ENCODE measurements around the gene MAP3K5. TPM values are rescaled to one million over a fixed set of nuclear protein-coding genes. Genes with fewer than 3 reads are reported as not detected.

MAP3K5 gene
- total RNA-seq, 1 donor from 2014 or later = 1.7 TPM

- no peaks in the 10 kb centered on the region for H3K4me1 Mint-ChIP-seq (ENCODE audit: low read depth, unreplicated experiment)
- no peak for TF ChIP-seq EZH2 (IDR thresholded peaks at IDR 0.05; ENCODE audit: insufficient read depth, low read length)
- peak; percentile 29 for TF ChIP-seq CTCF (IDR thresholded peaks at IDR 0.05; ENCODE audit: insufficient read depth, low read depth, low read length)
- no peaks in the 10 kb centered on the region for H3K36me3 ChIP-seq (ENCODE audit: insufficient read depth, low read length)
- peak within 1 kb of the TSS; percentile 90 for H3K4me3 Mint-ChIP-seq (ENCODE audit: unreplicated experiment)
- H3K36me3 Mint-ChIP-seq (ENCODE audit: low read depth, unreplicated experiment) = peaks cover 3% of the 10 kb centered on the region
- peaks cover 7% of the 10 kb centered on the region for H3K4me1 ChIP-seq (ENCODE audit: insufficient read depth, low read length)
- no peaks in the 10 kb centered on the region for H3K27me3 ChIP-seq (ENCODE audit: insufficient read depth, low read length)
- peak within 1 kb of the TSS; percentile 89 for H3K4me2 ChIP-seq (ENCODE audit: low read length)
- peak within 1 kb of the TSS; percentile 76 for H3K27ac Mint-ChIP-seq (ENCODE audit: unreplicated experiment)
- peak within 1 kb of the TSS; percentile 78 for H3K27ac ChIP-seq (ENCODE audit: low read depth, low read length)
- no peaks in the 10 kb centered on the region for H3K9me3 ChIP-seq (ENCODE audit: insufficient read depth, low read depth, low read length)
- no peaks in the 10 kb centered on the region for H3K27me3 Mint-ChIP-seq (ENCODE audit: low read depth, unreplicated experiment)
- no peak for FAIRE-seq
- peak within 1 kb of the TSS; percentile 88 for H3K9ac ChIP-seq (ENCODE audit: low read length)
- H3K9me3 Mint-ChIP-seq (ENCODE audit: unreplicated experiment) = no peaks in the 10 kb centered on the region
- peak; percentile 87 for DNase-seq (ENCODE audit: low read depth)
- peak within 1 kb of the TSS; percentile 99 for H2AFZ ChIP-seq (ENCODE audit: low read depth, low read length)
- peak within 1 kb of the TSS; percentile 76 for H3K4me3 ChIP-seq (ENCODE audit: insufficient read depth, low read depth, low read length)
- no peaks in the 10 kb centered on the region for H4K20me1 ChIP-seq (ENCODE audit: insufficient read depth, low read length)
- H3K79me2 ChIP-seq (ENCODE audit: insufficient read depth, low read length) = peaks cover 7% of the 10 kb centered on the region
Observed at GRCh38 chr6:136822376-136823127, 30.3 kb upstream of the MAP3K5 start, which contains the start of gene PEX7. Gene PEX7, plus strand, starts transcription at chr6:136822592. Its CDS starts 74 bp downstream, at chr6:136822666.

DNA sequence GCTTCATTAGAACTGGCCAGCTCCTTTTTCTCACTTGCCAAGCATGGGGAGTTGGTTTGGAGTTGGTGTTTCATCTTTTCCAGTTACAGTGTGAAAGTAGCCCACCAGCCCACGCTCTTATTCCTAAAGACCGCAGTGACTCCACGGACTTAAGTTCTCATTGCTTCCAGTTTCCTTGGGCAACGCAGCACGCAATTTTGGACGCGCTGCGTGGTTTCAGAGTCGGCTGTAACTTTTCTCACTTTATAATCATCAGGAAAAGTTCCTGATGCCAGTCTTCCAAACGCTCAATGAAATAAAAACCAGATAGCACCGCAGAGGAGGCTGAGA, 29.7 kb upstream of the MAP3K5 start:
- TF ChIP-seq EZH2 (IDR thresholded peaks at IDR 0.05; ENCODE audit: insufficient read depth, low read length) (no peak), CTCF (IDR thresholded peaks at IDR 0.05; ENCODE audit: insufficient read depth, low read depth, low read length) (no peak)
- Histone ChIP-seq H3K27ac (ENCODE audit: low read depth, low read length) (peak overlapping the region; percentile 78), H3K4me1 (ENCODE audit: insufficient read depth, low read length) (peaks cover 7% of the 10 kb centered on the region), H3K4me2 (ENCODE audit: low read length) (peak overlapping the region; percentile 89), H4K20me1 (ENCODE audit: insufficient read depth, low read length) (no peaks in the 10 kb centered on the region), H3K79me2 (ENCODE audit: insufficient read depth, low read length) (peaks cover 7% of the 10 kb centered on the region), H2AFZ (ENCODE audit: low read depth, low read length) (peak overlapping the region; percentile 99), H3K36me3 (ENCODE audit: insufficient read depth, low read length) (no peaks in the 10 kb centered on the region), H3K4me3 (ENCODE audit: insufficient read depth, low read depth, low read length) (peak overlapping the region; percentile 76), H3K9me3 (ENCODE audit: insufficient read depth, low read depth, low read length) (no peaks in the 10 kb centered on the region), H3K9ac (ENCODE audit: low read length) (peak overlapping the region; percentile 88), H3K27me3 (ENCODE audit: insufficient read depth, low read length) (no peaks in the 10 kb centered on the region)
- H3K4me1 Mint-ChIP-seq (ENCODE audit: low read depth, unreplicated experiment) = no peaks in the 10 kb centered on the region
- H3K27me3 Mint-ChIP-seq (ENCODE audit: low read depth, unreplicated experiment) = peaks cover 2% of the 10 kb centered on the region
- H3K27ac Mint-ChIP-seq (ENCODE audit: unreplicated experiment) = peak overlapping the region; percentile 71
- peaks cover 3% of the 10 kb centered on the region for H3K36me3 Mint-ChIP-seq (ENCODE audit: low read depth, unreplicated experiment)
- H3K9me3 Mint-ChIP-seq (ENCODE audit: unreplicated experiment) = no peaks in the 10 kb centered on the region
- no peak for FAIRE-seq
- H3K4me3 Mint-ChIP-seq (ENCODE audit: unreplicated experiment) = peak overlapping the region; percentile 88
- peak; percentile 74 for DNase-seq (ENCODE audit: low read depth)

DNA sequence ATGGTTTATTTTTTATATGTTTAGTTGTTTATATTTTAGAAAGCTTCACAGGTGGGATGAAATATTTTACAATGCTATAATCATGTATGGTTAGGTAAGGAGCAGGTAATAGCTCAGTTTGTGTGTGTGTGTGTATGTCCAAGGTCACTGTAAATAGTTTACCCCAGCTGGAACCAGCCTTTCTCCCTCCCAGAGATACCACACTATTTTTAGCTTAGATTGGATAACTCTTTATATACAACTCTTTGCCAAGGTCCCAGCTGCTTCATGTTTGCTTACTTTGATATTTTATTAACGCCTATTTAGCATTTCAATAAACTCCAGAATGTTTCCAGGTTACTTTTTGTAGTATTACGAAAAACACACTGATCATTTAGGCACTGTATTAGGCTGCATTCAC, 28.3 kb upstream of the MAP3K5 start:
- Histone ChIP-seq H3K9me3 (ENCODE audit: insufficient read depth, low read depth, low read length) (no peaks in the 10 kb centered on the region), H3K27me3 (ENCODE audit: insufficient read depth, low read length) (no peaks in the 10 kb centered on the region), H4K20me1 (ENCODE audit: insufficient read depth, low read length) (no peaks in the 10 kb centered on the region), H3K4me3 (ENCODE audit: insufficient read depth, low read depth, low read length) (no peak overlapping the region), H3K79me2 (ENCODE audit: insufficient read depth, low read length) (peaks cover 7% of the 10 kb centered on the region), H3K4me2 (ENCODE audit: low read length) (no peak overlapping the region), H3K9ac (ENCODE audit: low read length) (no peak overlapping the region), H3K4me1 (ENCODE audit: insufficient read depth, low read length) (peaks cover 7% of the 10 kb centered on the region), H3K27ac (ENCODE audit: low read depth, low read length) (no peak overlapping the region), H2AFZ (ENCODE audit: low read depth, low read length) (no peak overlapping the region), H3K36me3 (ENCODE audit: insufficient read depth, low read length) (no peaks in the 10 kb centered on the region)
- Mint-ChIP-seq H3K9me3 (ENCODE audit: unreplicated experiment) (no peaks in the 10 kb centered on the region), H3K4me3 (ENCODE audit: unreplicated experiment) (no peak overlapping the region), H3K27ac (ENCODE audit: unreplicated experiment) (no peak overlapping the region), H3K27me3 (ENCODE audit: low read depth, unreplicated experiment) (peaks cover 3% of the 10 kb centered on the region), H3K36me3 (ENCODE audit: low read depth, unreplicated experiment) (no peaks in the 10 kb centered on the region), H3K4me1 (ENCODE audit: low read depth, unreplicated experiment) (no peaks in the 10 kb centered on the region)
- DNase-seq (ENCODE audit: low read depth) = no peak
- FAIRE-seq = no peak
- TF ChIP-seq EZH2 (IDR thresholded peaks at IDR 0.05; ENCODE audit: insufficient read depth, low read length) = no peak
- TF ChIP-seq CTCF (IDR thresholded peaks at IDR 0.05; ENCODE audit: insufficient read depth, low read depth, low read length) = no peak
